ENCODE data around the gene FARP1.

- no peak for TF ChIP-seq CTCF (IDR thresholded peaks at IDR 0.05)
- no peak for TF ChIP-seq POLR2A (IDR thresholded peaks at IDR 0.05)
Observed at GRCh38 chr13:98456413-98456845, 313.5 kb downstream of the FARP1 start.

Measured in body of pancreas (tissue), 4 donors.